Vagina (tissue), 2 donors: ENCODE data around the gene MED15.

Source experiments
- CTCF ChIP-seq, 3 experiments: fragments of 450-650 bp in 2 of 3; fragments of 200-600 bp in 1 of 3; sonication (generic) in 1 of 3; IDR thresholded peaks; one replicate each; pipeline ENCODE4 v1.5.1; 2017 to 2019; ENCODE audit warnings: antibody characterized with exemption in 3 of 3, mild to moderate bottlenecking in 2 of 3, moderate library complexity in 2 of 3
- POLR2A ChIP-seq, 2 donors: fragments of 450-650 bp; IDR thresholded peaks; one replicate each; pipeline ENCODE4 v1.6.1; 2017; ENCODE audit warnings: antibody characterized with exemption in 2 of 2, mild to moderate bottlenecking in 2 of 2, moderate library complexity in 2 of 2

DNA sequence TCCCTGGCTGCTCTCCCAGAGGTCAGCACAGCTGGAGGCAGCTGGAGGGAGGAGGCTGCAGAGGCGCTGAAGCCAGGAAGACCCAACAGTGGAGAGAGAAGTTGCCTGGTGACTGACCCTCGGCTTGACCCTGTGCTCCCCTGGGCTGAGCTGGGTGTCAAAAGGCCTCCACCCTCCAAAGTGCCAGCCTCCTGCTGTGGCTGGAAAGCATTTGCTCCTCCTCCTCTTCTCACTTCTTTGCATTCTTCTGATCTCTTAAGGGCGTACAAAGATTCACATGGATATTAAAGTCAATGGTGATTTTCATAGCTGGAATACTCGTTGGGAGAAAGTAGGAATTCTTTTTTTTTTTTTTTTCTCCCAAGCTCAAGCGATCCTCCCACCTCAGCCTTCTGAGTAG, 91.7 kb downstream of the MED15 start:
- TF ChIP-seq CTCF (IDR thresholded peaks at IDR 0.05) (no peak), POLR2A (IDR thresholded peaks at IDR 0.05) (no peak)
